Measurements from ENCODE around the gene SPINT4.

Gene SPINT4

DNA sequence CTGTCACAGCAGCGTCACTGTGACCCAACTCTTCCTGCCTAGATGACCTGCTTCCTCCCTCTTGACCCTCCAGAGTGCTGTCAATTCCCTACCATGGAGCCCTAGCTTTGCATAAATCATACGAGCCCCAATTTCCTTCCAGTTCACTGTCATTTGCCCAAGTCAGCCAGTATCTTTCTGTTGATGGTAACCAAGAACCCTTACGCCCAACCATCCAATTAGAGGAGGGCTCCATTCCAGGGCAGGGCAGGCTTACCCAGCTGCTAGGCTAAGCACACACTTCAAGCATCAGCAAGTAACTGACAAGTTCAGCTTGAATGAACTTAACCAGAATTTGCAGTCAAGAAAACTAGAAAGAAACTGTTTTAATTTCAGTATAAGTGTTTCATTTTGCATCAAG lies 43.8 kb downstream of the SPINT4 start:
- DNase-seq = no peak

DNA sequence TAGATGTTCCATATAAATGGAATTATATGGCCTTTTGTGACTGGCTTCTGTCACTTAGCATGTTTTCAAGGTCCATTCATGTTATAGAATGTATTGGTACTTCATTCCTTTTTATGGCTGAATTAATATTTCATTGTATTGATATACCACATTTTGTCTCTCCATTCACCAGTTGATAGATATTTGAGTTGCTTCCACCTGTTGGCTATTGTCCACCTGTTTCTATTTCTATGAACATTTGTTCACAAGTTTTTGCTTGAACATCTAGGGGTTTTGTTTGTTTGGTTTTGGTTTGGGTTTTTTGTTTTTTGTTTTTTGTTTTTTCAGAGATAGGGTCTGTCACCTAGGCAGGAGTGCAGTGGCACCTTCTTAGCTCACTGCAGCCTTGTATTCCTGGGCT lies 46.3 kb downstream of the SPINT4 start:
- no peak for DNase-seq

DNA sequence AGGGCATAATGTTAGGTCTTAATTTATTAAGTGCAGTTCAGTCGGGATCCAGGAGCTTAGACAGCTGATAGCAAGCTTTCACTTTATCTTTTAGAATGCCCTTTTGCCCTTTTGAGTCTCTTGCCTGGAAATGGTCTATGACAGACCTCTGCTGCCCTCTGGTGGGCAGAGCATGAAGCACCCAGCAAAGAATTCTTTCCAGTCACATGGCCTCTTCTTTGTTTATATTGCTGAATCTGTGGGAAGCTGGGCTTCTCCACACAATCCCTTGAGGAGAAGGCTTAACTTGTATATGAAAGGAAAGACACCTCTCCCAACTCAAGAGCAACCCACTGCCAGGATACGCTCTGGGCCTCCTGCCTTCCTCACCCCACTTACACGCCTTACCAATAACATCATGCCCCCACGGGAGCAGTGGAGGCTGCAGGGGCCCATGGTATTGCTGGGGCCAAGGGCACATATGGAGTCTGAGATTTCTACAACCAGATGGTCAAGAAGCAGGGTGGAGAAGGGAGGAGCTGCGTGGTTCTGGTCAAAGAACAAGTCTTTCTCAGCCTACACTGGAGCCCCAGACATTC lies 49.1 kb downstream of the SPINT4 start:
- peak; percentile 50 for DNase-seq

GRCh38 chr20:45772693-45773092 lies 50.5 kb downstream of the SPINT4 start:
- no peak for DNase-seq

- no peak for DNase-seq
These were observed 52.8 kb downstream of the SPINT4 start for GRCh38 chr20:45774945-45775344.

- no peak for DNase-seq
These were observed 53.3 kb downstream of the SPINT4 start for GRCh38 chr20:45775411-45775810.

Data from GOT3 (cell line).